ENCODE results near the gene ANO2.

GRCh38 chr12:5520037-5520436, 425.0 kb downstream of the ANO2 start:
- TF ChIP-seq EP300 (IDR thresholded peaks at IDR 0.05; ENCODE audit: borderline replicate concordance) (no peak), CEBPB (IDR thresholded peaks at IDR 0.05) (no peak), MAX (IDR thresholded peaks at IDR 0.05) (no peak)
